ENCODE data around the gene AFG1L. TPM values are rescaled to one million over a fixed set of nuclear protein-coding genes. Genes with fewer than 3 reads are reported as not detected.

Gene AFG1L
- total and polyA plus RNA-seq, 7 experiments from 2014 or later = 3.5 to 9.2 (median 6.5) TPM

- Histone ChIP-seq H3K4me1 (ENCODE audit: control insufficient read depth in 2 of 2, insufficient read depth in 2 of 2, low read length in 2 of 2) (no peaks in the 10 kb centered on the region), H3K27me3 (ENCODE audit: control insufficient read depth in 2 of 2, insufficient read depth in 2 of 2, low read length in 2 of 2) (no peaks in the 10 kb centered on the region), H3K36me3 (ENCODE audit: control insufficient read depth in 2 of 3, insufficient read depth in 3 of 3, low read length in 3 of 3) (no peaks in the 10 kb centered on the region), H3K4me3 (ENCODE audit: low read length) (no peak overlapping the region), H3K9me3 (ENCODE audit: control insufficient read depth in 2 of 3, low read length in 3 of 3) (no peaks in the 10 kb centered on the region), H3K27ac (ENCODE audit: low read depth, low read length) (no peak overlapping the region)
- no peak overlapping the region for H3K4me3 Mint-ChIP-seq
- ChIA-PET POLR2A (interaction anchor here (0.6 kb wide), 1 partner anchor 1487 kb away, joined by 3 read pairs; no protein-coding TSS in a partner anchor), CTCF (no interaction called here)
- DNase-seq (no peak), ATAC-seq (no peak)
- intact Hi-C loops (cut with micrococcal nuclease) = no loop called here
- peaks cover 0 to 9% (median 3%) of the 10 kb centered on the region in 7 donors for H3K4me1 Mint-ChIP-seq
- H3K27me3 Mint-ChIP-seq = peaks cover 0 to 56% (median 4%) of the 10 kb centered on the region in 5 donors
- no peaks in the 10 kb centered on the region for H3K9me3 Mint-ChIP-seq
- H3K36me3 Mint-ChIP-seq = peaks cover 0 to 23% (median 0%) of the 10 kb centered on the region in 5 donors
- H3K27ac Mint-ChIP-seq = no peak overlapping the region
These were observed 160.8 kb downstream of the AFG1L start for GRCh38 chr6:108455688-108456087.

- H3K27me3 ChIP-seq (ENCODE audit: control insufficient read depth in 2 of 2, insufficient read depth in 2 of 2, low read length in 2 of 2) = no peaks in the 10 kb centered on the region
These were observed 168.9 kb downstream of the AFG1L start for GRCh38 chr6:108463784-108464183.

GRCh38 chr6:108464418-108465097, 169.7 kb downstream of the AFG1L start:
- no peak overlapping the region for H3K27ac Mint-ChIP-seq
- no peak for ATAC-seq
- ChIA-PET CTCF (no interaction called here), POLR2A (no interaction called here)
- H3K4me1 Mint-ChIP-seq = peaks cover 0 to 2% (median 0%) of the 10 kb centered on the region in 7 donors
- peaks cover 0 to 36% (median 0%) of the 10 kb centered on the region in 5 donors for H3K27me3 Mint-ChIP-seq
- H3K27me3 ChIP-seq (ENCODE audit: control insufficient read depth in 2 of 2, insufficient read depth in 2 of 2, low read length in 2 of 2) = no peaks in the 10 kb centered on the region
- no peak overlapping the region for H3K27ac ChIP-seq (ENCODE audit: low read depth, low read length)
- peaks cover 0 to 9% (median 0%) of the 10 kb centered on the region in 5 donors for H3K36me3 Mint-ChIP-seq
- H3K9me3 Mint-ChIP-seq = no peaks in the 10 kb centered on the region
- no peaks in the 10 kb centered on the region for H3K4me1 ChIP-seq (ENCODE audit: control insufficient read depth in 2 of 2, insufficient read depth in 2 of 2, low read length in 2 of 2)
- H3K36me3 ChIP-seq (ENCODE audit: control insufficient read depth in 2 of 3, insufficient read depth in 3 of 3, low read length in 3 of 3) = no peaks in the 10 kb centered on the region
- H3K9me3 ChIP-seq (ENCODE audit: control insufficient read depth in 2 of 3, low read length in 3 of 3) = no peaks in the 10 kb centered on the region
- DNase-seq = no peak
- no peak overlapping the region for H3K4me3 ChIP-seq (ENCODE audit: low read length)
- H3K4me3 Mint-ChIP-seq = no peak overlapping the region
- intact Hi-C loops (cut with micrococcal nuclease) = no loop called here

More at GRCh38 chr6:108463784-108464183, 168.9 kb downstream of the AFG1L start:
- POLR2A ChIA-PET = interaction anchor here (0.6 kb wide), 1 partner anchor 1272 kb away, joined by 3 read pairs; no protein-coding TSS in a partner anchor
- no peaks in the 10 kb centered on the region for H3K36me3 ChIP-seq (ENCODE audit: control insufficient read depth in 2 of 3, insufficient read depth in 3 of 3, low read length in 3 of 3)
- peaks cover 0 to 2% (median 0%) of the 10 kb centered on the region in 7 donors for H3K4me1 Mint-ChIP-seq
- no peaks in the 10 kb centered on the region for H3K4me1 ChIP-seq (ENCODE audit: control insufficient read depth in 2 of 2, insufficient read depth in 2 of 2, low read length in 2 of 2)
- DNase-seq (no peak), ATAC-seq (no peak)
- no peaks in the 10 kb centered on the region for H3K9me3 ChIP-seq (ENCODE audit: control insufficient read depth in 2 of 3, low read length in 3 of 3)
- no peak overlapping the region for H3K27ac Mint-ChIP-seq
- peaks cover 0 to 9% (median 0%) of the 10 kb centered on the region in 5 donors for H3K36me3 Mint-ChIP-seq
- H3K4me3 ChIP-seq (ENCODE audit: low read length) = no peak overlapping the region
- peaks cover 0 to 35% (median 0%) of the 10 kb centered on the region in 5 donors for H3K27me3 Mint-ChIP-seq
- no peak overlapping the region for H3K27ac ChIP-seq (ENCODE audit: low read depth, low read length)
- H3K9me3 Mint-ChIP-seq = no peaks in the 10 kb centered on the region
- CTCF ChIA-PET = no interaction called here
- intact Hi-C loops (cut with micrococcal nuclease) = no loop called here
- H3K4me3 Mint-ChIP-seq = no peak overlapping the region

DNA sequence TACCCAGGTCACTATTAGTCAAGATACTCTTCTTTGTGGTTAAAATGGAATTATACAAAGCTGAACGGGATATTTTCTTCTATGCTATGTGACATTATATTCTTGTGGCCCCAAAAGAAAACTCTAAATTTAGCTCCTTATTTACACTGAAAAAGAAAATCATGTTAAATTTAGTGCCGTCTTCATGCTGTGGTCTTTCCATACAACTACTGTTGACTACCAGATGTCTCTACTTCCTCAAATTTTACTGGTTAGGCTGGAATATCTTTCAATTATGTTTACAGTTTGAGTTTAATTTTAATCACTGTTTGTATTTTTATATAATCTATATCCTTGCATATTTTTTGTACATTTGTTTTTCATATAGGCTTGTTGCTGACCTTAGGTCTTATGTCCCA, 170.2 kb downstream of the AFG1L start:
- no peak overlapping the region for H3K4me3 Mint-ChIP-seq
- Histone ChIP-seq H3K27ac (ENCODE audit: low read depth, low read length) (no peak overlapping the region), H3K27me3 (ENCODE audit: control insufficient read depth in 2 of 2, insufficient read depth in 2 of 2, low read length in 2 of 2) (no peaks in the 10 kb centered on the region), H3K36me3 (ENCODE audit: control insufficient read depth in 2 of 3, insufficient read depth in 3 of 3, low read length in 3 of 3) (no peaks in the 10 kb centered on the region), H3K9me3 (ENCODE audit: control insufficient read depth in 2 of 3, low read length in 3 of 3) (no peaks in the 10 kb centered on the region), H3K4me3 (ENCODE audit: low read length) (no peak overlapping the region), H3K4me1 (ENCODE audit: control insufficient read depth in 2 of 2, insufficient read depth in 2 of 2, low read length in 2 of 2) (no peaks in the 10 kb centered on the region)
- no peak overlapping the region for H3K27ac Mint-ChIP-seq
- ChIA-PET POLR2A (no interaction called here), CTCF (no interaction called here)
- H3K27me3 Mint-ChIP-seq = peaks cover 0 to 38% (median 0%) of the 10 kb centered on the region in 5 donors
- H3K36me3 Mint-ChIP-seq = peaks cover 0 to 9% (median 0%) of the 10 kb centered on the region in 5 donors
- DNase-seq (no peak), ATAC-seq (no peak)
- H3K9me3 Mint-ChIP-seq = no peaks in the 10 kb centered on the region
- intact Hi-C loops (cut with micrococcal nuclease) = no loop called here
- peaks cover 0 to 2% (median 0%) of the 10 kb centered on the region in 7 donors for H3K4me1 Mint-ChIP-seq

DNA sequence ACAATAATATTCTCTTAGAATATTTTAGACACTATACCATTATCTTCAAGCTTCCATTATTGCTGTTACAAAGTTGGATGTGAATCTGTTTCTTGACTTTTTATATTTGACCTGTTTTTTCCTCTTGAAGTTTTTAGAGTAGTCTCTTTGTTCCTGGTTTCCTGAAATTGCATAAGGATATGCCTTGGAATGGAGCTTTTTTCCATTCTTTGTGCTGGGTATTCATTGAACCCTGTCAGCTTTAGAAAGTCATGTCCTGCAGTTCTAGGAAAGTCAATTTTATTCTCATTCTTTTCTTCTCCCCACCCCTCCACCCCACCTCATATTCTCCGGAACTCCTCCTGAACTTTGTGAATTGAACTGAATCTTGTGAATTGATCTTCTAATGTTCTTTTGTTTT, 173.5 kb downstream of the AFG1L start:
- no peaks in the 10 kb centered on the region for H3K36me3 ChIP-seq (ENCODE audit: control insufficient read depth in 2 of 3, insufficient read depth in 3 of 3, low read length in 3 of 3)
- H3K4me3 ChIP-seq (ENCODE audit: low read length) = no peak overlapping the region
- H3K9me3 ChIP-seq (ENCODE audit: control insufficient read depth in 2 of 3, low read length in 3 of 3) = no peaks in the 10 kb centered on the region
- no peaks in the 10 kb centered on the region for H3K27me3 ChIP-seq (ENCODE audit: control insufficient read depth in 2 of 2, insufficient read depth in 2 of 2, low read length in 2 of 2)
- no peak overlapping the region for H3K27ac ChIP-seq (ENCODE audit: low read depth, low read length)
- intact Hi-C loops (cut with micrococcal nuclease) = no loop called here
- POLR2A ChIA-PET = no interaction called here
- ATAC-seq (no peak), DNase-seq (no peak)
- Mint-ChIP-seq H3K4me1 (peaks cover 0 to 2% (median 0%) of the 10 kb centered on the region in 7 donors), H3K27ac (no peak overlapping the region), H3K36me3 (peaks cover 0 to 11% (median 7%) of the 10 kb centered on the region in 5 donors), H3K9me3 (peaks cover 0 to 1% (median 0%) of the 10 kb centered on the region in 11 donors), H3K27me3 (peaks cover 0 to 54% (median 0%) of the 10 kb centered on the region in 5 donors), H3K4me3 (no peak overlapping the region)
- H3K4me1 ChIP-seq (ENCODE audit: control insufficient read depth in 2 of 2, insufficient read depth in 2 of 2, low read length in 2 of 2) = no peaks in the 10 kb centered on the region
- CTCF ChIA-PET = no interaction called here

- no peaks in the 10 kb centered on the region for H3K4me1 ChIP-seq (ENCODE audit: control insufficient read depth in 2 of 2, insufficient read depth in 2 of 2, low read length in 2 of 2)
- peaks cover 0 to 48% (median 0%) of the 10 kb centered on the region in 5 donors for H3K27me3 Mint-ChIP-seq
- POLR2A ChIA-PET = interaction anchor here (0.6 kb wide), 1 partner anchor 803 kb away, joined by 6 read pairs; no protein-coding TSS in a partner anchor
These were observed 174.5 kb downstream of the AFG1L start for GRCh38 chr6:108469316-108469715.

GRCh38 chr6:108473197-108473596, 178.3 kb downstream of the AFG1L start:
- H3K27me3 Mint-ChIP-seq = peaks cover 0 to 55% (median 0%) of the 10 kb centered on the region in 5 donors
- ChIA-PET POLR2A (no interaction called here), CTCF (no interaction called here)
- no peak for DNase-seq
- no peaks in the 10 kb centered on the region for H3K27me3 ChIP-seq (ENCODE audit: control insufficient read depth in 2 of 2, insufficient read depth in 2 of 2, low read length in 2 of 2)
- no peaks in the 10 kb centered on the region for H3K4me1 Mint-ChIP-seq
- H3K4me3 ChIP-seq (ENCODE audit: low read length) = no peak overlapping the region
- no peak overlapping the region for H3K27ac Mint-ChIP-seq
- peaks cover 0 to 1% (median 0%) of the 10 kb centered on the region in 11 donors for H3K9me3 Mint-ChIP-seq
- no peaks in the 10 kb centered on the region for H3K36me3 ChIP-seq (ENCODE audit: control insufficient read depth in 2 of 3, insufficient read depth in 3 of 3, low read length in 3 of 3)
- no peaks in the 10 kb centered on the region for H3K4me1 ChIP-seq (ENCODE audit: control insufficient read depth in 2 of 2, insufficient read depth in 2 of 2, low read length in 2 of 2)
- H3K9me3 ChIP-seq (ENCODE audit: control insufficient read depth in 2 of 3, low read length in 3 of 3) = no peaks in the 10 kb centered on the region
- ATAC-seq = no peak
- intact Hi-C loops (cut with micrococcal nuclease) = no loop called here
- no peak overlapping the region for H3K4me3 Mint-ChIP-seq
- H3K27ac ChIP-seq (ENCODE audit: low read depth, low read length) = no peak overlapping the region
- peaks cover 0 to 25% (median 19%) of the 10 kb centered on the region in 5 donors for H3K36me3 Mint-ChIP-seq

More at GRCh38 chr6:108469316-108469715, 174.5 kb downstream of the AFG1L start:
- CTCF ChIA-PET = no interaction called here
- Mint-ChIP-seq H3K36me3 (peaks cover 0 to 14% (median 8%) of the 10 kb centered on the region in 5 donors), H3K9me3 (peaks cover 0 to 1% (median 0%) of the 10 kb centered on the region in 11 donors), H3K27ac (no peak overlapping the region), H3K4me1 (no peaks in the 10 kb centered on the region), H3K4me3 (no peak overlapping the region)
- Histone ChIP-seq H3K27ac (ENCODE audit: low read depth, low read length) (no peak overlapping the region), H3K4me3 (ENCODE audit: low read length) (no peak overlapping the region), H3K27me3 (ENCODE audit: control insufficient read depth in 2 of 2, insufficient read depth in 2 of 2, low read length in 2 of 2) (no peaks in the 10 kb centered on the region), H3K9me3 (ENCODE audit: control insufficient read depth in 2 of 3, low read length in 3 of 3) (no peaks in the 10 kb centered on the region), H3K36me3 (ENCODE audit: control insufficient read depth in 2 of 3, insufficient read depth in 3 of 3, low read length in 3 of 3) (no peaks in the 10 kb centered on the region)
- no peak for ATAC-seq
- intact Hi-C loops (cut with micrococcal nuclease) = no loop called here
- no peak for DNase-seq

Measured in naive thymus-derived CD4-positive, alpha-beta T cell (primary cell).